ENCODE measurements around the gene BCL2A1. TPM values are rescaled to one million over a fixed set of nuclear protein-coding genes. Genes with fewer than 3 reads are reported as not detected.
"Not testable (repeated sequence)": the region's sequence is repeated elsewhere in the genome, so short reads cannot be mapped to it uniquely, and the experiment has no call there.

Gene BCL2A1
- total RNA-seq, 2 donors from 2014 or later = not detected

- Histone ChIP-seq H3K4me1 (ENCODE audit: control insufficient read depth, insufficient read depth, low read length) (no peaks in the 10 kb centered on the region), H3K36me3 (ENCODE audit: control insufficient read depth, insufficient read depth, low read length) (no peaks in the 10 kb centered on the region), H3K9ac (ENCODE audit: extremely low read depth, low read length, poor library complexity, severe bottlenecking) (no peak overlapping the region), H3K27me3 (ENCODE audit: control insufficient read depth, insufficient read depth, low read length, poor library complexity, severe bottlenecking) (no peaks in the 10 kb centered on the region), H3K9me3 (ENCODE audit: control insufficient read depth, low read length) (no peaks in the 10 kb centered on the region), H3K4me3 (ENCODE audit: low read length) (no peak overlapping the region), H3K27ac (ENCODE audit: low read depth, low read length) (no peak overlapping the region)
- WGBS, 2 experiments (ENCODE audit: insufficient coverage in 1 of 2, insufficient read length in 1 of 2) = 94 to 99% methylated on average over 8 of the region's 8 CpGs
- Mint-ChIP-seq H3K27me3 (ENCODE audit: insufficient read depth) (no peaks in the 10 kb centered on the region), H3K9me3 (peaks cover 22% of the 10 kb centered on the region), H3K4me1 (no peaks in the 10 kb centered on the region), H3K36me3 (ENCODE audit: low read depth) (no peaks in the 10 kb centered on the region), H3K4me3 (no peak overlapping the region), H3K27ac (no peak overlapping the region)
- no peak for DNase-seq
- no peak for TF ChIP-seq CTCF (conservative IDR thresholded peaks at IDR 0.05)
Measured at GRCh38 chr15:80019168-80019745, 48.3 kb upstream of the BCL2A1 start.

GRCh38 chr15:80017139-80017538, 46.1 kb upstream of the BCL2A1 start:
- 92 to 94% methylated on average over 7 to 8 of the region's 8 CpGs for WGBS, 2 experiments (ENCODE audit: insufficient coverage in 1 of 2, insufficient read length in 1 of 2)
- H3K27ac Mint-ChIP-seq = not testable (repeated sequence)

GRCh38 chr15:80016506-80016905, 45.5 kb upstream of the BCL2A1 start:
- not testable (repeated sequence) for DNase-seq; H3K4me1 Mint-ChIP-seq; H3K4me3 ChIP-seq (ENCODE audit: low read length); H3K4me3 Mint-ChIP-seq; H3K27me3 ChIP-seq (ENCODE audit: control insufficient read depth, insufficient read depth, low read length, poor library complexity, severe bottlenecking); H3K9ac ChIP-seq (ENCODE audit: extremely low read depth, low read length, poor library complexity, severe bottlenecking); H3K27ac Mint-ChIP-seq; H3K36me3 Mint-ChIP-seq (ENCODE audit: low read depth); H3K27me3 Mint-ChIP-seq (ENCODE audit: insufficient read depth); H3K4me1 ChIP-seq (ENCODE audit: control insufficient read depth, insufficient read depth, low read length); H3K36me3 ChIP-seq (ENCODE audit: control insufficient read depth, insufficient read depth, low read length); H3K27ac ChIP-seq (ENCODE audit: low read depth, low read length); H3K9me3 ChIP-seq (ENCODE audit: control insufficient read depth, low read length)
- 95 to 98% methylated on average over 12 to 27 of the region's 27 CpGs for WGBS, 2 experiments (ENCODE audit: insufficient coverage in 1 of 2, insufficient read length in 1 of 2)
- peaks cover 23% of the 10 kb centered on the region for H3K9me3 Mint-ChIP-seq

More at GRCh38 chr15:80017139-80017538, 46.1 kb upstream of the BCL2A1 start:
- not testable (repeated sequence) for H3K4me1 ChIP-seq (ENCODE audit: control insufficient read depth, insufficient read depth, low read length); H3K9ac ChIP-seq (ENCODE audit: extremely low read depth, low read length, poor library complexity, severe bottlenecking); H3K4me1 Mint-ChIP-seq; H3K27me3 Mint-ChIP-seq (ENCODE audit: insufficient read depth); H3K4me3 Mint-ChIP-seq; H3K36me3 ChIP-seq (ENCODE audit: control insufficient read depth, insufficient read depth, low read length); H3K27ac ChIP-seq (ENCODE audit: low read depth, low read length); H3K27me3 ChIP-seq (ENCODE audit: control insufficient read depth, insufficient read depth, low read length, poor library complexity, severe bottlenecking); H3K36me3 Mint-ChIP-seq (ENCODE audit: low read depth); DNase-seq; H3K4me3 ChIP-seq (ENCODE audit: low read length); H3K9me3 ChIP-seq (ENCODE audit: control insufficient read depth, low read length)
- H3K9me3 Mint-ChIP-seq = peaks cover 23% of the 10 kb centered on the region

GRCh38 chr15:80015156-80015555, 44.2 kb upstream of the BCL2A1 start:
- Mint-ChIP-seq H3K27me3 (ENCODE audit: insufficient read depth) (no peaks in the 10 kb centered on the region), H3K27ac (no peak overlapping the region), H3K36me3 (ENCODE audit: low read depth) (no peaks in the 10 kb centered on the region), H3K9me3 (peaks cover 20% of the 10 kb centered on the region), H3K4me1 (no peaks in the 10 kb centered on the region), H3K4me3 (no peak overlapping the region)
- no peaks in the 10 kb centered on the region for H3K9me3 ChIP-seq (ENCODE audit: control insufficient read depth, low read length)
- H3K27ac ChIP-seq (ENCODE audit: low read depth, low read length) = no peak overlapping the region
- WGBS, 2 experiments (ENCODE audit: insufficient coverage in 1 of 2, insufficient read length in 1 of 2) = 89 to 93% methylated on average over 1 to 2 of the region's 2 CpGs
- no peak for DNase-seq
- no peaks in the 10 kb centered on the region for H3K4me1 ChIP-seq (ENCODE audit: control insufficient read depth, insufficient read depth, low read length)
- H3K4me3 ChIP-seq (ENCODE audit: low read length) = no peak overlapping the region
- no peak overlapping the region for H3K9ac ChIP-seq (ENCODE audit: extremely low read depth, low read length, poor library complexity, severe bottlenecking)
- no peaks in the 10 kb centered on the region for H3K27me3 ChIP-seq (ENCODE audit: control insufficient read depth, insufficient read depth, low read length, poor library complexity, severe bottlenecking)
- no peaks in the 10 kb centered on the region for H3K36me3 ChIP-seq (ENCODE audit: control insufficient read depth, insufficient read depth, low read length)
- no peak for TF ChIP-seq CTCF (conservative IDR thresholded peaks at IDR 0.05)

- not testable (repeated sequence) for H3K27me3 ChIP-seq (ENCODE audit: control insufficient read depth, insufficient read depth, low read length, poor library complexity, severe bottlenecking); H3K27ac ChIP-seq (ENCODE audit: low read depth, low read length); H3K4me3 ChIP-seq (ENCODE audit: low read length); H3K36me3 Mint-ChIP-seq (ENCODE audit: low read depth); H3K4me1 Mint-ChIP-seq; H3K4me3 Mint-ChIP-seq; H3K27me3 Mint-ChIP-seq (ENCODE audit: insufficient read depth); H3K36me3 ChIP-seq (ENCODE audit: control insufficient read depth, insufficient read depth, low read length); H3K4me1 ChIP-seq (ENCODE audit: control insufficient read depth, insufficient read depth, low read length); H3K9ac ChIP-seq (ENCODE audit: extremely low read depth, low read length, poor library complexity, severe bottlenecking); DNase-seq; H3K27ac Mint-ChIP-seq; H3K9me3 ChIP-seq (ENCODE audit: control insufficient read depth, low read length)
- peaks cover 20% of the 10 kb centered on the region for H3K9me3 Mint-ChIP-seq
- WGBS, 2 experiments (ENCODE audit: insufficient coverage in 1 of 2, insufficient read length in 1 of 2) = 91 to 94% methylated on average over 6 to 7 of the region's 7 CpGs
Measured at GRCh38 chr15:80014186-80014585, 43.2 kb upstream of the BCL2A1 start.

Data from endodermal cell (in vitro differentiated cells).